ENCODE results near the gene ZNF773.
"Not testable (repeated sequence)": the region's sequence is repeated elsewhere in the genome, so short reads cannot be mapped to it uniquely, and the experiment has no call there.

Gene ZNF773

DNA sequence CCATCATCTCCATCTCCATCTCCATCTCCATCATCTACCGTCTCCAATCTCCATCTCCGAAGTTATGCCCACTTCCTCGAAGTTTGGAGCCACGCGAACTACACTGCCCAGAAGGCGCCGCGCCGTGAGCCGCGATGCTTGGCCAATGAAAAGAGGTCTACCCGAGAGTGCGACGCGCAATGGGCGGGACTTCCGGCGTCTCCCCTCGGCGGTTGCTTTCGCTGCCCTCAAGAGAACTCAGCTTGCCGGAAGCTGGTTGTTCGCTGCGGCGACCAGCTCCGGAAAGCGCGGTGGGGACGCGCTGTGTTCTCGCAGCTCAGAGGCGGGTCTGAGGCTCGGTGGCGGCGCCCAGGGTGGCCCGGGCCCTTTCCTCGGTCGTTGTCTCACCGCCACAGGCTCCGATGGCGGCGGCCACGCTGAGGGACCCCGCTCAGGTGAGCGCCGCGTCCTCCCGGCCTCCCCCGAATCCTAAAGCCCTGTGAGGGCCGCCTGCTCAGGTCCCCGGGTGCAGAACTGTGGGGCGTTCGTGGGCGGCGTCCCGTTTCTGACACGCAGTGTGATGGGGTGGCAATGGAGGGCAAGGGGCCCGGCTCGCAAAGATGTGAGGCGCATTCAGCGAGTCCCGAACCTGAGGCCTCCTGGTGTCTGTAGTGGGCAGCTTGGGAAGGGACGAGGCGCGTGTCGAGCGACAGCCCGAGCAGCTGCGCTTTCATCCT lies at the start of gene ZNF773:
Gene ZNF773, plus strand, starts transcription at position 259 of the 716 bp plus-strand sequence. Its CDS starts 143 bp downstream, at position 402.
- peak; percentile 76 for DNase-seq

DNA sequence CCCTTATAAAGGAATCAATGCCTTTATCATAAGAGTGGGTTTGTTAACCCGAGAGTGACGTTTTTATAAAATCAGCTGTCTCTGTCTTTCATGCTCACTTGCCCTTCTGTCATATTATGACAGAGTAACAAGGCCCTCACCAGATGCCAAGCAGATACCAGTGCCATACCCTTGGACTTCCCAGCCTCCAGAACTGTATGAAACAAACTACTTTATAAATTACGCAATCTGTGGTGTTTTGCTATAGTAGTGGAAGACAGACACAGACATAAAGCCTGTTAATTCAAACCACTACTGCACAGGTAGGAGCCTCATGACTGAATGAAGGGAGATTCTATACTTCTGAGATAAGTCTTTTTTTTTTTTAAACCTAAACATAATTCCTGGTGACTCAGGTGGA lies 47.4 kb upstream of the ZNF773 start:
- DNase-seq = no peak

DNA sequence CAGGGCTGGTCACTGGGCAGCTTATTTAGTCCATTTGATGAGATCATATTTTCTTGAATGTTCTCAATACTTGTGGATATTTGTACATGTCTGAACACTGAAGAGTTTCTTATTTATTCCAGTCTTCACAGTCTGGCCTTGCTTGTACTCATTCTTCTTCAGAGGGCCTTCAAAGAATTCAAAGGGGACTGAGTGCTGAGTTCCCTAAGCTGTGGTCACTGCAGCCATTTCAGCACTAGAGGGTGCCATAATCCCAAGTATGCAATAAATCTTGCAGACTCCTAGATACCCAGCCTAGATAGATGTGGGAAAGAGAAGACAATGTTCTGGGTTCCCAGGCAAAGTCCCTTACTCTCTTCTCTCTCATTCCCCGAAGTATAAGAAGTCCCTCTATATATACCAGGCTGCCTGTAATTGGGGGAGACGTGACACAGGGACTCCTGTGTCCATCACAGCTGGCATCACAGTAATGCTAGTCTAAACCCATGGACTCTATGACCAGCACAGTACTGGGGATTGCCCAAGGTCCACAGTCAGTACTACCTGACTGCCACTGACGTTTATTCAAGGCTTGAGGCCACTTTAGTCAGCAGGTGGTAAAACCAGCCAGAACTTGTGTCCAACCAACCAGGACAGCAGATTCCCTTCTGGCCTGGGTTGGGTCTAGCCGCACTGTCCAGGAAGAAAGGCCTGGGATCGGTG lies 33.9 kb upstream of the ZNF773 start:
- no peak for DNase-seq

DNA sequence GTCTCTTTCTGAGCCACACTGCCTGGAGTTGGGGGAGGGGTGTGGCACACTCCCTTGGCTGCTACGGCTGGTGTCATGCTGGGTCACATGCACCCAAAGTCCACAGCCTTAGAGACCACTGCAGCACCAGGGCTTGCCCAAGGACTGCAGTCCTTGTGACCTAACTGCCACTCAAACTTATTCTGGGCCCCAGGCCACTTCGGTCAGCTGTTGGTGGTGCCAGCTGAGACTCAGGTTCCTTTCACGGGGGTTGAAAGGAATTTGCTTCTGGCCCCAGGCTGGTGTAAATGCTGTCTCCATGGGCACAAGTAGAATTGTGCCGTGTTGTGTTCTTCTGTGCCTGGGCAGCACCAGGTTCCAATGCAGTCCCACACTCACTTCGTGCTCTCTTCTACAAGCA lies 33.2 kb upstream of the ZNF773 start:
- no peak for DNase-seq

DNA sequence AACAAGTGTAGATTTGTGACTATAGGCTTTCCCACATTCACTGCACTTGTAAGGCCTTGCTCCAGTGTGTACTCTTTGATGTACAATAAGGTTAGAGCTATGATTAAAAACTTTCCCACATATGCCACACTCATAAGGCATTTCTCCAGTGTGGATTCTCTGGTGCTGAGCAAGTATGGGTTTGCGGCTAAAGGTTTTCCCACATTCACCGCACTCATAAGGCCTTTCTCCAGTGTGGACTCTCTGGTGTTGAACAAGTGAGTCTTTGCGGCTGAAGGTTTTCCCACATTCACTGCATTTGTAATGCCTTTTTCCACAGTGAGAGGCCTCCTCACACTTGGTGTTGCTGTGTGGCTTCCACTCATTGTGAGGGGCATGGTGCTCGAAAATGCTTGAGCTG lies 26.1 kb upstream of the ZNF773 start:
- DNase-seq = no peak

DNA sequence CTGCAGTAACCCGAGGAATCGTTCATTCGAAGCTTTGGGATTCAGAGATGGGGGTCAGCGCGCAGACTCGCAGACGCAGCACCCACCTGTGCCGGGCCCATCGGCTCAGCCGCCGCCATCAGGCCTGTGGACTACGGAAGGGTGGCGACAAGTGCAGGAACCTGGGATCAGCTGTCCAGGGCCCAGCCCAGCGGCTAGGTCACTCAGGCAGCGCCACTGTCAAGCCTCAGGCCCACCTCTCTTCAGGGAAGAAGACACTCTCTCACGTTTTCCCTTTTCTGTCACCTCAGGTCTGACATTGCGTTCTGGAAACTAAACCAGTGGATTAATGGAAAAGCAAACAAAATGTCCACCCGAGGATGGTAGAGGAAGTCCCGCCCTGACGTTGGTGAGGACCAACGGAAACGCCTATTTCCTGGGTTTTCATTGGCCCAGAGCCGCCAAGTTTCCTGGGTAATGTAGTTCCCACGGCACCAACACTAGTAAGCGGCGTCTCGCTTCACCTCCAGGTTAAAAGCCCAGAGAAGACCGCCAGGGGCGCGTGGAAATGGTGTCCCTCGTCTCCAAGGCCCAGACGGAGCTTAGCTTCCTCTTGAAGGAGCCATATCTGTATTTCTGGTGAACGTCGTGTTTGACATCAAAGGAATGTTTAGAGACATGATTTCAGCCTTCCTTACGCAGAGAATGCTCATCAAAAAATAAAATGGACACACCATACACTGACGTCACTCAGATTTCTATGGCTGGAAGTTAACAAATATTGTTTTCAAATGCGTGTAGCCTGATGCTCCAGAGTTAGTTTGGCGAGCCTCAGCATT lies 22.3 kb upstream of the ZNF773 start, which contains the start of gene ZNF772:
Gene ZNF772, minus strand, starts transcription at position 376 of the 818 bp plus-strand sequence. Its CDS starts 257 bp downstream, at position 119.
- DNase-seq = no peak

GRCh38 chr19:57487477-57488298 lies 12.1 kb upstream of the ZNF773 start, which contains the start of gene ZNF419:
ZNF419 (plus strand) TSS chr19:57487750; CDS start chr19:57487951, 201 bp downstream.
- peak; percentile 65 for DNase-seq

DNA sequence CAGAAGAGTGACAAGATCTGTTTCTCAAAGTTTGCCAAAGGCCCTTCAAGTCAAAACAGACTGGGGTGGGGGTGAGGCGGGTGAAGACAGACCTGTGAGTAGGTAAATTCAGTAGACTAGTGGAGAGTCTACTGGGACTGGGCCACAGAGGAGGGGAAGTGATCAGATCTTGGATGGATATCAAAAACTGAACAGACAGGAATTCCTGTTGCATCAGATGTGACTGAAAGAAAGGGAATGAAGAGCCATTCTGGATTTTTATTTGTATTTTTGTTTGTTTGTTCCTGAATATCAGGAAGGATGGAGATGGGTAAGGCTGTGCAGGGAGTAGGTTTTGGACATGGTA lies 11.5 kb upstream of the ZNF773 start:
- DNase-seq = not testable (repeated sequence)

DNA sequence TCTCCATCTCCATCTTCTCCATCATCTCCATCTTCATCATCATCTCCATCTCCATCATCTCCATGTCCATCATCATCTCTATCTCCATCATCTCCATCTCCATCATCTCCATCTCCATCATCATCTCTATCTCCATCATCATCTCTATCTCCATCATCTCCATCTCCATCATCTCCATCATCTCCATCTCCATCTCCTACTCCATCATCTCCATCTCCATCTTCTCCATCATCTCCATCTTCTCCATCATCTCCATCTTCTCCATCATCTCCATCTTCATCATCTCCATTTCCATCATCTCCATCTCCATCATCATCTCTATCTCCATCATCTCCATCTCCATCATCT lies 432 bp upstream of the ZNF773 start:
- not testable (repeated sequence) for DNase-seq

DNA sequence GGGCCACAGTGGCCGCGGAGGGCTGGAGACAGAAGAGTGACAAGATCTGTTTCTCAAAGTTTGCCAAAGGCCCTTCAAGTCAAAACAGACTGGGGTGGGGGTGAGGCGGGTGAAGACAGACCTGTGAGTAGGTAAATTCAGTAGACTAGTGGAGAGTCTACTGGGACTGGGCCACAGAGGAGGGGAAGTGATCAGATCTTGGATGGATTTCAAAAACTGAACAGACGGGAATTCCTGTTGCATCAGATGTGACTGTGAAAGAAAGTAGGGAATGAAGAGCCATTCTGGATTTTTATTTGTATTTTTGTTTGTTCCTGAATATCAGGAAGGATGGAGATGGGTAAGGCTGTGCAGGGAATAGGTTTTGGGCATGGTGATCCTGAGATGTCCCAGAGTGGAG lies 662 bp downstream of the ZNF773 start:
- not testable (repeated sequence) for DNase-seq

GRCh38 chr19:57506163-57506562 lies 6.4 kb downstream of the ZNF773 start:
- DNase-seq = no peak

- no peak for DNase-seq
These were observed 11.7 kb downstream of the ZNF773 start for GRCh38 chr19:57511484-57511883.

GRCh38 chr19:57512845-57513244 lies 13.1 kb downstream of the ZNF773 start:
- no peak for DNase-seq

DNA sequence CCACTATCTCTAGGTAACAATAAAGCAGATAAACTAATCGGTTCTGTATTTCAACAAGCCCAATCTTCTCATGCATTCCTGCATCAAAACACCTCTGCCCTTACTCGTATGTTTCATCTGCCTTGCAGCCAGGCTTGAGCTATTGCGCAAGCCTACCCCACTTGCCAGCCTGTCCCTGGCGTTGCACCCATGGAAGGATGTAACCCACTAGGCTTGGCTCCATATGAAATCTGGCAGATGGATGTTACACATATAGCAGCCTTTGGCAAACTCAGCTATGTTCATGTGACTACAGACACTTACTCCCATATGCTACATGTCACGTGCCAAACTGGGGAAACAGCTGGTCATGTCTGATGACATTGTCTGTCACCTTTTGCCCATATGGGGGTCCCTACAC lies 15.5 kb downstream of the ZNF773 start:
- no peak for DNase-seq

DNA sequence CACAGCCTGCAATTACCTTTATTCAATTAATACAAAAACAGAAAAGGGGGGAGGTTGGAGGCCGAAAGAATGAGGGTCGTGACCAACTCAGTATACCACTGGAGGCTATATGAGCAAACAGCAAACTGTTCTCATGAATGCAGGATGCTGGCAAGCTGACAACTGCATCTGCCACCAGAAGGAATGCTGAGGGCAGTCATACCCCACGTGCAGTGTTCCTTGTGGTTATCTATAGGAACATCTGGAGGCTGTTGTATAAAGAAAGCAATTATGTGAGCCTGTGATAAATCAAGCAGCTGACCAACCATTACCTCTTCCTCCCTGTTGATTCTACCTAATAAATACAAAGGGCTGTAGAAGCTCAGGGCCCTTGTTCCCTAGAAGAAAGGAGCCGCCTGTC lies 18.3 kb downstream of the ZNF773 start:
- not testable (repeated sequence) for DNase-seq

GRCh38 chr19:57527136-57527881 lies 27.6 kb downstream of the ZNF773 start, which contains the start of gene ZNF549:
ZNF549 (plus strand) TSS chr19:57527356; CDS start chr19:57527574, 218 bp downstream.
- peak; percentile 51 for DNase-seq

GRCh38 chr19:57537953-57538547 lies 38.3 kb downstream of the ZNF773 start:
- DNase-seq = no peak

DNA sequence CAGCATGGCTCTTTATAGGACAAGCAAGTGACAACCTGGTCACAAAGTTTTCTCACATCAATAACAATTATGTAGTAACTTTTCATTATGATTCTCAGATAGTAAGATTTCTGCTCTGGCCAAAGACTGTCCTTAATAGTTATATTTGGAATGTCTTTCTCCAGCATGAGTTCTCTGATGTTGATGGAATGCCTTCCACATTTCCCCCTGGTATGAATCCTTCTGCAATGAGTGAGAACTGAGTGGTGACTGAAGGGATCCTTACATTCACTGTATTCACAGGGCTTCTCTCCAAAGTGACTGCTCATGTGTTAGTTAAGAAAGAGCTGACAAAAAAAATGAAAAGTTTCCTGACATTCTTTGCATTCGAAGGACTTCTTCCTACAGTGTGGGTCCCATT lies 46.8 kb downstream of the ZNF773 start:
- DNase-seq = no peak

DNA sequence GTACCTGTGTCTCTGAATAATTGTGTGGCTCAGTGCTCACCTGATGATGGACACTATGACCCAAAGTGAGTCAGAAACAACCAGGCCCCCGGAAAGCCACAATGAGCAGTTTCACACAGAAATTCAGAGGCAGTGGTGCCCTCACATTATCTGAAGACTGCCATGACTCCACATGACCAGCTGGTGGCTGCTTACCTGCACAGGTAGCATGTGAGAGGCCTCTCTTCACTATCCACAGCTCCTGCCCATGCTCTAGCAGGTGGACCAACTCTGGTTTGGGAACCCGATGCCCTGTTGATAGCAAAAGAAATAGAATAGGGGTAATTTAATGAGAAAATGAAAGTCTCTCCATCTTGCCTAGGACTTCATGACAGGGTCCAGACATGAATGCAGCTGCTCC lies 52.7 kb downstream of the ZNF773 start:
- no peak for DNase-seq

GRCh38 chr19:57557659-57558058 lies 57.9 kb downstream of the ZNF773 start:
- no peak for DNase-seq

Measured in SHP77 treated with DMSO at 0.1 percent for 48 hours (cell line).